K562 (cell line): Measurements from ENCODE around the gene PLA1A. TPM values are rescaled to one million over a fixed set of nuclear protein-coding genes. Genes with fewer than 3 reads are reported as not detected.
A peak's percentile ranks its signal among the peaks of the same experiment; 100 is the strongest.

Experiments
- ATAC-seq: fragments of 200-7000 bp; cut with Tn5 transposase; 3 replicates; pipeline ENCODE4 v1.9.1; 2020; ENCODE audit warnings: moderate library complexity
- BruUV-seq: library from RNA; stranded (reverse); fragments of 400-500 nt; replicated peaks from 2 replicates; lab custom pipeline; 2021; lab: Mats Ljungman, UMichigan
- CTCF ChIA-PET: fragments of 300-600 bp; formaldehyde crosslinking; extraction: SDS; loops from one replicate; lab custom pipeline; 2021; ENCODE audit warnings: low intra/inter-chr PET ratio; lab: Yijun Ruan, JAX
- POLR2A ChIA-PET: fragments of 300-600, 350-650 bp; sonication (Branson Sonifier 250); formaldehyde crosslinking; extraction: SDS; loops from one replicate; lab custom pipeline; 2021; ENCODE audit warnings: antibody characterized with exemption, inconsistent platforms; lab: Yijun Ruan, JAX
- DNase-seq, 4 experiments: peaks; one replicate each; pipeline versions ENCODE4 v3.0.0 to v3.0.0-alpha.2; 2011 to 2018; ENCODE audit warnings: low spot score in 3 of 4, mixed read lengths in 3 of 4; ENCODE audit errors: extremely low read depth in 1 of 4
- FAIRE-seq: peaks from 2 replicates; lab custom pipeline; 2011; peaks lifted over from hg19 to GRCh38; lab: Jason Lieb, UNC
- H2AFZ ChIP-seq: 2 replicates; pipeline ENCODE4 v1.6.0; 2011; ENCODE audit warnings: low read depth, low read length, control low read depth, inconsistent platforms
- H3K27ac ChIP-seq: fragments of 200-600 bp; 3 replicates; pipeline ENCODE4 v1.8.0; 2011; ENCODE audit warnings: low read depth, mild to moderate bottlenecking, control low read depth, inconsistent platforms, low read length, moderate library complexity, mixed read lengths; ENCODE audit errors: extremely low read depth
- H3K27me3 ChIP-seq, 2 experiments: fragments of 300-600 bp in 1 of 2; 2 replicates in 1 of 2; 3 replicates in 1 of 2; pipeline versions ENCODE4 v1.6.0 to v1.8.0; 2011; ENCODE audit warnings: inconsistent platforms in 2 of 2, low read length in 2 of 2, mild to moderate bottlenecking in 1 of 2, mixed read lengths in 1 of 2, moderate library complexity in 1 of 2; ENCODE audit not compliant: control insufficient read depth in 2 of 2, insufficient read depth in 2 of 2
- H3K36me3 ChIP-seq: fragments of 300-600 bp; 3 replicates; pipeline ENCODE4 v1.8.0; 2011; ENCODE audit warnings: mild to moderate bottlenecking, low read length, inconsistent platforms; ENCODE audit not compliant: control insufficient read depth, insufficient read depth
- H3K4me1 ChIP-seq, 2 experiments: fragments of 200-600 bp in 1 of 2; replicated peaks in 1 of 2; 2 replicates in 1 of 2; 3 replicates in 1 of 2; pipeline versions ENCODE4 v1.5.1 to v1.8.0; 2011; ENCODE audit warnings: inconsistent platforms in 2 of 2, low read length in 2 of 2, mild to moderate bottlenecking in 1 of 2, mixed read lengths in 1 of 2, moderate library complexity in 1 of 2; ENCODE audit not compliant: control insufficient read depth in 2 of 2, insufficient read depth in 2 of 2
- H3K4me2 ChIP-seq: 2 replicates; pipeline ENCODE4 v1.6.1; 2011; ENCODE audit warnings: low read length, control low read depth, inconsistent platforms, mixed read lengths; ENCODE audit not compliant: insufficient read depth
- H3K4me3 ChIP-seq: fragments of 200-600 bp; sonication (generic), shearing (Covaris generic); 2 replicates; pipeline ENCODE4 v1.5.1; 2016; ENCODE audit warnings: control low read depth, inconsistent platforms
- H3K79me2 ChIP-seq: fragments of 200-600 bp; 3 replicates; pipeline ENCODE4 v1.8.0; 2011; ENCODE audit warnings: low read length, inconsistent platforms; ENCODE audit not compliant: control insufficient read depth, insufficient read depth
- H3K9ac ChIP-seq, 2 experiments: 2 replicates each; pipeline versions ENCODE4 v1.6.0 to v1.6.1; 2011; ENCODE audit warnings: low read depth in 2 of 2, low read length in 2 of 2, control low read depth in 1 of 2, inconsistent platforms in 1 of 2, mild to moderate bottlenecking in 1 of 2, mixed read lengths in 1 of 2; ENCODE audit not compliant: insufficient read depth in 1 of 2
- H3K9me1 ChIP-seq: one replicate; pipeline ENCODE4 v1.6.0; 2011; ENCODE audit warnings: inconsistent platforms, mild to moderate bottlenecking, low read length, moderate library complexity; ENCODE audit not compliant: control insufficient read depth, insufficient read depth
- H3K9me3 ChIP-seq: replicated peaks from 2 replicates; pipeline ENCODE4 v1.5.1; 2011; ENCODE audit warnings: low read depth, low read length, inconsistent platforms; ENCODE audit not compliant: control insufficient read depth, insufficient read depth
- H4K20me1 ChIP-seq: replicated peaks from 2 replicates; pipeline ENCODE4 v1.6.1; 2011; ENCODE audit warnings: low read length, inconsistent platforms, mixed read lengths; ENCODE audit not compliant: control insufficient read depth, insufficient read depth
- ETS2 ChIP-seq: IDR thresholded peaks from 2 replicates; pipeline ENCODE4 v1.6.1; 2016; ENCODE audit warnings: borderline replicate concordance, missing genetic modification characterization, mild to moderate bottlenecking, moderate library complexity, missing compliant biosample characterization; ENCODE audit not compliant: poor library complexity, severe bottlenecking
- POU5F1 ChIP-seq: fragments of 150-350 bp; IDR thresholded peaks from 2 replicates; pipeline ENCODE4 v1.6.1; 2014; ENCODE audit warnings: borderline replicate concordance, low read length, low read depth, mild to moderate bottlenecking; ENCODE audit not compliant: partially characterized antibody
- YY1 ChIP-seq, 3 experiments: IDR thresholded peaks; 2 replicates each; pipeline ENCODE4 v1.6.1; 2011; ENCODE audit warnings: low read length in 2 of 3, mild to moderate bottlenecking in 2 of 3, moderate library complexity in 2 of 3, borderline replicate concordance in 1 of 3, control low read depth in 1 of 3, low read depth in 1 of 3; ENCODE audit not compliant: insufficient read depth in 3 of 3, insufficient replicate concordance in 2 of 3, control insufficient read depth in 1 of 3, insufficient read length in 1 of 3; ENCODE audit errors: extremely low read depth in 1 of 3
- ZNF551 ChIP-seq: fragments of 250-450 bp; sonication (Bioruptor Pico); IDR thresholded peaks from 2 replicates; pipeline ENCODE4 v1.5.0; 2021; ENCODE audit warnings: mild to moderate bottlenecking, moderate library complexity
- WGBS: fragments of 100-300 bp; shearing (Covaris generic); methylation state at CpG from one replicate; pipeline ENCODE4 v1.1.6; 2016; ENCODE audit warnings: low coverage, mixed read lengths; ENCODE audit not compliant: insufficient coverage; ENCODE audit errors: missing lambda C conversion rate; 5-methylcytosine and 5-hydroxymethylcytosine counted together
- in situ Hi-C: fragments of 300-500 bp; cut with MboI; formaldehyde crosslinking; loops from 4 replicates; pipeline ENCODE4 v1.15.0; 2018; ENCODE audit warnings: inconsistent platforms, mixed read lengths
- intact Hi-C: fragments of 100-400 bp; cut with micrococcal nuclease; formaldehyde crosslinking; loops from 2 replicates; pipeline ENCODE4 v1.14.2; 2022
- polyA plus RNA-seq, 8 experiments: library from polyadenylated mRNA; depleted of rRNA in 4 of 8; stranded (reverse) in 5 of 8; unstranded in 3 of 8; fragments of >200 nt; fragmentation: Nextera tagmentation in 2 of 8; fragmentation: Illumina TruSeq in 1 of 8; extraction: Ambion mirVana in 2 of 8; extraction: Trizol in 1 of 8; gene quantifications; 2 replicates each; pipeline versions ENCODE4 v1.2.1 to v1.2.3, GENCODE V29; 2011 to 2014; ENCODE audit warnings: inconsistent platforms in 1 of 8, missing spikeins in 1 of 8
- total RNA-seq, 7 experiments: library from RNA; depleted of rRNA in 6 of 7; stranded (reverse); fragments of >200 nt in 6 of 7; fragmentation: Illumina TruSeq in 2 of 7; extraction: Trizol in 2 of 7; gene quantifications; 2 replicates each; pipeline versions ENCODE4 v1.2.1 to v1.2.3, GENCODE V29; 2011 to 2021; ENCODE audit warnings: low replicate concordance in 1 of 7
- TF ChIP-seq, protein P1 (sequence below): fragments of 450-650 bp; IDR thresholded peaks from one replicate; pipeline ENCODE4 v1.6.1; 2018; ENCODE audit warnings: mild to moderate bottlenecking, moderate library complexity; ENCODE audit not compliant: partially characterized antibody
- TF ChIP-seq, protein P2 (sequence below): fragments of 250-450 bp; sonication (Bioruptor Pico); IDR thresholded peaks from 2 replicates; pipeline ENCODE4 v1.5.0; 2021; ENCODE audit warnings: mild to moderate bottlenecking, borderline replicate concordance
- TF ChIP-seq, protein P3 (sequence below), 2 experiments: fragments of 200-800 bp in 1 of 2; sonication (Bioruptor generic) in 1 of 2; sonication (generic) in 1 of 2; formaldehyde crosslinking in 1 of 2; IDR thresholded peaks in 1 of 2; conservative IDR thresholded peaks in 1 of 2; 2 replicates each; pipeline versions ENCODE4 v1.5.0 to v1.6.1; 2016 to 2020; ENCODE audit warnings: missing compliant biosample characterization in 1 of 2, missing genetic modification characterization in 1 of 2, missing genetic modification reagents in 1 of 2

The PLA1A gene
- total and polyA plus RNA-seq, 9 of the 15 experiments (the other 6 are each of a cell fraction or from before 2014, with no cell fraction given): not detected

DNA sequence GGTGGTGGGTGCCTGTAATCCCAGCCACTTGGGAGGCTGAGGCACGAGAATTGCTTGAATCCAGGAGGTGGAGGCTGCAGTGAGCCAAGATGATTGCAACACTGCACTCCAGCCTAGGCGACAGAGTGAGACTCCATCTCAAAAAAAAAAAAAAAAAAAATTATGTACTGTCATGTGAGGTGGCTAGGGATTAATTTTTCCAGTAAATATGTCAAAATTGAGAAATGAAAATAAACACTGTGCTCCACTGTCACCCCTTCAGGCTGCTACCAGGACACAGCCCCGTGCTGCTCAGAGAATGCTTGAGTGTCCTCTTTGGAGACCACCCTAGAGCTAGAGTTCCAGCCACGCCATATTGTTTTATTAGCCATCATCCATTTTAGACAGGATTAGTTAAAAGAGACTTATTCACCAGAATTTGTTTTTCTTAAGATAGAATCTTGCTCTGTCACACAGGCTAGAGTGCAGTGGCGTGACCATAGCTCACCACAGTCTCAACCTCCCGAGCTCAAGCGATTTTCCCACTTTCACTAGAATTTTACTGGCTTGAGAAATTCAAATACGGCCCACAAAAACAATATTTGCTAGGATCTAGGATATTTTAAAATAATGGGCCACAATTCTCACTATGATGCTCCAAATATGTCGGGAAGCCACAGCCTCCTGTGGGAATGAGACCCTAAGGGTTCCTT lies 38.9 kb upstream of the PLA1A start:
- Histone ChIP-seq H3K4me1 (peaks cover 0 to 12% of the 10 kb centered on the region in 2 experiments; a peak in 3 of 5 replicates), H3K4me2 (peak overlapping the region; percentile 78), H3K9me1 (no peaks in the 10 kb centered on the region), H3K79me2 (peaks cover 8% of the 10 kb centered on the region; the same call in 1 of the 3 replicates), H2AFZ (peak overlapping the region; percentile 89), H3K9ac (peak overlapping the region; percentile 56 to 76; a peak in 3 of 4 replicates), H4K20me1 (no peaks in the 10 kb centered on the region), H3K27me3 (no peaks in the 10 kb centered on the region), H3K27ac (peak overlapping the region; percentile 73), H3K36me3 (no peaks in the 10 kb centered on the region), H3K9me3 (no peaks in the 10 kb centered on the region), H3K4me3 (peak overlapping the region; percentile 37)
- ChIA-PET CTCF (no interaction called here), POLR2A (interaction anchor here (0.9 to 1.0 kb wide), 2 partner anchors 12 to 26 kb away, joined by 3 read pairs; no protein-coding TSS in a partner anchor)
- TSS peak; percentile 72 for BruUV-seq
- ATAC-seq (peak; percentile 66), FAIRE-seq (no peak), DNase-seq (peak in 1 of 4 experiments; percentile 10)
- 16% methylated on average over 8 of the region's 9 CpGs for WGBS
- in situ Hi-C loops: no loop called here
- intact Hi-C loops: loop anchor here (2.0 to 5.0 kb wide), 3 partner anchors 34 to 119 kb away; partner anchors contain the start of genes COX17 and TIMMDC1
- TF ChIP-seq, protein P1, sequence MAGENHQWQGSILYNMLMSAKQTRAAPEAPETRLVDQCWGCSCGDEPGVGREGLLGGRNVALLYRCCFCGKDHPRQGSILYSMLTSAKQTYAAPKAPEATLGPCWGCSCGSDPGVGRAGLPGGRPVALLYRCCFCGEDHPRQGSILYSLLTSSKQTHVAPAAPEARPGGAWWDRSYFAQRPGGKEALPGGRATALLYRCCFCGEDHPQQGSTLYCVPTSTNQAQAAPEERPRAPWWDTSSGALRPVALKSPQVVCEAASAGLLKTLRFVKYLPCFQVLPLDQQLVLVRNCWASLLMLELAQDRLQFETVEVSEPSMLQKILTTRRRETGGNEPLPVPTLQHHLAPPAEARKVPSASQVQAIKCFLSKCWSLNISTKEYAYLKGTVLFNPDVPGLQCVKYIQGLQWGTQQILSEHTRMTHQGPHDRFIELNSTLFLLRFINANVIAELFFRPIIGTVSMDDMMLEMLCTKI: no peak
- TF ChIP-seq ETS2 (tag) (no peak), POU5F1 (no peak), ZNF551 (CRISPR knock-in tag) (no peak), YY1 (IDR thresholded peaks at IDR 0.05; ENCODE audit: borderline replicate concordance in 1 of 3, control insufficient read depth in 1 of 3, extremely low read depth in 1 of 3, insufficient read depth in 3 of 3, insufficient read length in 1 of 3, insufficient replicate concordance in 2 of 3, low read depth in 1 of 3, low read length in 2 of 3) (peak in 1 of 3 experiments; percentile 53)
- TF ChIP-seq, protein P2, sequence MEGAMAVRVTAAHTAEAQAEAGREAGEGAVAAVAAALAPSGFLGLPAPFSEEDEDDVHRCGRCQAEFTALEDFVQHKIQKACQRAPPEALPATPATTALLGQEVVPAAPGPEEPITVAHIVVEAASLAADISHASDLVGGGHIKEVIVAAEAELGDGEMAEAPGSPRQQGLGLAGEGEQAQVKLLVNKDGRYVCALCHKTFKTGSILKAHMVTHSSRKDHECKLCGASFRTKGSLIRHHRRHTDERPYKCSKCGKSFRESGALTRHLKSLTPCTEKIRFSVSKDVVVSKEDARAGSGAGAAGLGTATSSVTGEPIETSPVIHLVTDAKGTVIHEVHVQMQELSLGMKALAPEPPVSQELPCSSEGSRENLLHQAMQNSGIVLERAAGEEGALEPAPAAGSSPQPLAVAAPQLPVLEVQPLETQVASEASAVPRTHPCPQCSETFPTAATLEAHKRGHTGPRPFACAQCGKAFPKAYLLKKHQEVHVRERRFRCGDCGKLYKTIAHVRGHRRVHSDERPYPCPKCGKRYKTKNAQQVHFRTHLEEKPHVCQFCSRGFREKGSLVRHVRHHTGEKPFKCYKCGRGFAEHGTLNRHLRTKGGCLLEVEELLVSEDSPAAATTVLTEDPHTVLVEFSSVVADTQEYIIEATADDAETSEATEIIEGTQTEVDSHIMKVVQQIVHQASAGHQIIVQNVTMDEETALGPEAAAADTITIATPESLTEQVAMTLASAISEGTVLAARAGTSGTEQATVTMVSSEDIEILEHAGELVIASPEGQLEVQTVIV (CRISPR knock-in tag): no peak
- TF ChIP-seq, protein P3, sequence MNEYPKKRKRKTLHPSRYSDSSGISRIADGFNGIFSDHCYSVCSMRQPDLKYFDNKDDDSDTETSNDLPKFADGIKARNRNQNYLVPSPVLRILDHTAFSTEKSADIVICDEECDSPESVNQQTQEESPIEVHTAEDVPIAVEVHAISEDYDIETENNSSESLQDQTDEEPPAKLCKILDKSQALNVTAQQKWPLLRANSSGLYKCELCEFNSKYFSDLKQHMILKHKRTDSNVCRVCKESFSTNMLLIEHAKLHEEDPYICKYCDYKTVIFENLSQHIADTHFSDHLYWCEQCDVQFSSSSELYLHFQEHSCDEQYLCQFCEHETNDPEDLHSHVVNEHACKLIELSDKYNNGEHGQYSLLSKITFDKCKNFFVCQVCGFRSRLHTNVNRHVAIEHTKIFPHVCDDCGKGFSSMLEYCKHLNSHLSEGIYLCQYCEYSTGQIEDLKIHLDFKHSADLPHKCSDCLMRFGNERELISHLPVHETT (CRISPR knock-in tag; conservative IDR thresholded peaks at IDR 0.05 in 1 of 2, IDR thresholded peaks at IDR 0.05 in 1 of 2): 0 out of 4 replicates have a peak, but pooled peaks of 1 of the 2 experiments have one; percentile 38
